Endothelial cell of umbilical vein (primary cell): ENCODE results near the gene ANXA2. TPM values are rescaled to one million over a fixed set of nuclear protein-coding genes. Genes with fewer than 3 reads are reported as not detected.

ENCODE experiments used
- BruUV-seq: library from RNA; stranded (reverse); fragments of 400-500 nt; replicated peaks from 2 replicates; lab custom pipeline; 2021; lab: Mats Ljungman, UMichigan
- CTCF ChIA-PET: fragments of 300-600, 350-600 bp; sonication (Branson Sonifier 250); formaldehyde crosslinking; loops from one replicate; lab custom pipeline; 2021; ENCODE audit warnings: antibody characterized with exemption, inconsistent platforms; lab: Charles Lee
- POLR2A ChIA-PET: fragments of 300-600, 350-600 bp; sonication (Branson Sonifier 250); formaldehyde crosslinking; loops from one replicate; lab custom pipeline; 2021; ENCODE audit warnings: antibody characterized with exemption, inconsistent platforms; lab: Charles Lee
- DNase-seq: peaks from one replicate; pipeline ENCODE4 v3.0.0-alpha.2; 2011; ENCODE audit warnings: low read depth, low spot score
- FAIRE-seq: peaks from 2 replicates; lab custom pipeline; 2011; peaks lifted over from hg19 to GRCh38; lab: Jason Lieb, UNC
- H2AFZ ChIP-seq: 2 replicates; pipeline ENCODE4 v1.6.0; 2012; ENCODE audit warnings: low read depth, low read length, control low read depth, inconsistent platforms
- H3K27ac ChIP-seq: 2 replicates; pipeline ENCODE4 v1.5.1; 2011; ENCODE audit warnings: low read depth, mild to moderate bottlenecking, control low read depth, low read length, moderate library complexity; ENCODE audit not compliant: insufficient read depth
- H3K27me3 ChIP-seq, 2 experiments: 2 replicates each; pipeline versions ENCODE4 v1.6.0 to v1.6.1; 2011; ENCODE audit warnings: low read length in 2 of 2, mixed read lengths in 1 of 2; ENCODE audit not compliant: control insufficient read depth in 2 of 2, insufficient read depth in 2 of 2
- H3K36me3 ChIP-seq, 2 experiments: 2 replicates in 1 of 2; 3 replicates in 1 of 2; pipeline ENCODE4 v1.5.1; 2011; ENCODE audit warnings: low read length in 2 of 2, mild to moderate bottlenecking in 1 of 2, moderate library complexity in 1 of 2; ENCODE audit not compliant: control insufficient read depth in 2 of 2, insufficient read depth in 2 of 2; ENCODE audit errors: extremely low read depth in 1 of 2
- H3K4me1 ChIP-seq: 3 replicates; pipeline ENCODE4 v1.5.1; 2011; ENCODE audit warnings: mild to moderate bottlenecking, low read length; ENCODE audit not compliant: control insufficient read depth, insufficient read depth; ENCODE audit errors: extremely low read depth
- H3K4me2 ChIP-seq: 2 replicates; pipeline ENCODE4 v1.6.1; 2011; ENCODE audit warnings: low read length, control low read depth, mixed read lengths; ENCODE audit not compliant: insufficient read depth
- H3K4me3 ChIP-seq, 3 experiments: fragments of 200-600 bp in 1 of 3; sonication (generic), shearing (Covaris generic) in 1 of 3; replicated peaks in 1 of 3; 2 replicates each; pipeline ENCODE4 v1.5.1; 2011 to 2016; ENCODE audit warnings: control low read depth in 3 of 3, low read length in 3 of 3, mild to moderate bottlenecking in 2 of 3, inconsistent platforms in 1 of 3, low read depth in 1 of 3, moderate library complexity in 1 of 3; ENCODE audit not compliant: insufficient read depth in 1 of 3
- H3K79me2 ChIP-seq: 2 replicates; pipeline ENCODE4 v1.6.0; 2012; ENCODE audit warnings: low read length, inconsistent platforms; ENCODE audit not compliant: control insufficient read depth, insufficient read depth
- H3K9ac ChIP-seq: replicated peaks from 2 replicates; pipeline ENCODE3; 2011; ENCODE audit warnings: low read length, control low read depth; ENCODE audit not compliant: insufficient read depth; ENCODE audit errors: extremely low read depth
- H3K9me1 ChIP-seq: replicated peaks from 3 replicates; pipeline ENCODE4 v1.6.0; 2011; ENCODE audit warnings: mild to moderate bottlenecking, low read length; ENCODE audit not compliant: control insufficient read depth, insufficient read depth; ENCODE audit errors: extremely low read depth
- H3K9me3 ChIP-seq: replicated peaks from 2 replicates; pipeline ENCODE4 v1.5.1; 2012; ENCODE audit warnings: low read length, inconsistent platforms; ENCODE audit not compliant: control insufficient read depth, insufficient read depth
- H4K20me1 ChIP-seq: replicated peaks from 2 replicates; pipeline ENCODE3; 2011; ENCODE audit warnings: mild to moderate bottlenecking, low read length; ENCODE audit not compliant: control insufficient read depth, insufficient read depth; ENCODE audit errors: extremely low read depth
- CTCF ChIP-seq, 2 donors: IDR thresholded peaks; 1 replicate in 1 of 2; 2 replicates in 1 of 2; pipeline ENCODE4 v1.5.1; 2011; ENCODE audit warnings: low read length in 2 of 2, mild to moderate bottlenecking in 2 of 2, moderate library complexity in 2 of 2, control low read depth in 1 of 2, inconsistent platforms in 1 of 2, low read depth in 1 of 2; ENCODE audit not compliant: insufficient read depth in 1 of 2; ENCODE audit errors: extremely low read depth in 1 of 2
- EZH2 ChIP-seq: IDR thresholded peaks from 2 replicates; pipeline ENCODE4 v1.6.1; 2012; ENCODE audit warnings: borderline replicate concordance, low read depth, mild to moderate bottlenecking, moderate library complexity, low read length, inconsistent platforms; ENCODE audit not compliant: severe bottlenecking
- FOS ChIP-seq: IDR thresholded peaks from 2 replicates; pipeline ENCODE4 v1.6.1; 2011; ENCODE audit warnings: mild to moderate bottlenecking, low read length, moderate library complexity, borderline replicate concordance; ENCODE audit not compliant: insufficient read depth
- GATA2 ChIP-seq: IDR thresholded peaks from 2 replicates; pipeline ENCODE4 v1.7.0; 2011; ENCODE audit warnings: low read depth, mild to moderate bottlenecking, moderate library complexity, mixed read lengths, low read length; ENCODE audit not compliant: insufficient read length, insufficient read depth
- JUN ChIP-seq: IDR thresholded peaks from 2 replicates; pipeline ENCODE4 v1.6.1; 2011; ENCODE audit warnings: borderline replicate concordance, low read depth; ENCODE audit not compliant: insufficient read length, insufficient read depth
- MAX ChIP-seq: IDR thresholded peaks from 2 replicates; pipeline ENCODE4 v1.6.1; 2011; ENCODE audit not compliant: insufficient read depth, insufficient read length
- MYC ChIP-seq: IDR thresholded peaks from one replicate; pipeline ENCODE4 v1.6.1; 2011; ENCODE audit warnings: mild to moderate bottlenecking, low read depth, low read length
- POLR2A ChIP-seq: IDR thresholded peaks from 2 replicates; pipeline ENCODE4 v1.6.1; 2012; ENCODE audit warnings: low read depth, mild to moderate bottlenecking, control low read depth, low read length
- POLR2AphosphoS5 ChIP-seq: IDR thresholded peaks from 2 replicates; pipeline ENCODE4 v1.6.1; 2012; ENCODE audit warnings: low read depth, mild to moderate bottlenecking, control low read depth, low read length, moderate library complexity; ENCODE audit not compliant: insufficient read depth
- dilution Hi-C: fragments of 300-500 bp; cut with MboI; formaldehyde crosslinking; loops from one replicate; pipeline ENCODE4 v1.15.0; 2019; ENCODE audit warnings: low sequenced_read_pairs; ENCODE audit not compliant: extremely low pct_ligation_motif_present
- intact Hi-C: fragments of 100-400 bp; cut with micrococcal nuclease; formaldehyde crosslinking; loops from one replicate; pipeline ENCODE4 v1.10.0; 2022
- polyA plus RNA-seq, 4 experiments: library from polyadenylated mRNA; depleted of rRNA in 3 of 4; stranded (reverse) in 3 of 4; unstranded in 1 of 4; fragments of >200 nt; gene quantifications; 2 replicates each; pipeline versions ENCODE4 v1.2.1 to v1.2.3, GENCODE V29; 2011 to 2012; ENCODE audit warnings: missing spikeins in 1 of 4
- total RNA-seq: library from RNA; stranded (reverse); gene quantifications from 2 replicates; pipeline ENCODE4 v1.2.3, GENCODE V29; 2021

Gene ANXA2
- total and polyA plus RNA-seq, 2 donors (not counting 3 experiments of a cell fraction or from before 2014, with no cell fraction given): 2,725 to 3,299 TPM

- POLR2A ChIA-PET: no interaction called here
- Histone ChIP-seq H3K36me3 (no peaks in the 10 kb centered on the region), H3K9me3 (no peaks in the 10 kb centered on the region), H3K9me1 (no peaks in the 10 kb centered on the region), H3K4me3 (no peak overlapping the region), H3K27me3 (peaks cover 12 to 16% of the 10 kb centered on the region in 2 experiments), H3K79me2 (no peaks in the 10 kb centered on the region), H3K4me1 (no peaks in the 10 kb centered on the region), H2AFZ (no peak overlapping the region), H3K27ac (no peak overlapping the region), H3K9ac (no peak overlapping the region), H3K4me2 (no peak overlapping the region), H4K20me1 (no peaks in the 10 kb centered on the region)
- CTCF ChIA-PET: no interaction called here
- FAIRE-seq (no peak), DNase-seq (no peak)
- dilution Hi-C loops (no loop called here), intact Hi-C loops (no loop called here)
- BruUV-seq: no TSS peak
- TF ChIP-seq EZH2 (no peak), POLR2AphosphoS5 (no peak), MAX (no peak), CTCF (IDR thresholded peaks at IDR 0.05; ENCODE audit: extremely low read depth in 1 of 2, insufficient read depth in 1 of 2, low read depth in 1 of 2, low read length in 2 of 2) (no peak)
Measured at GRCh38 chr15:60315878-60316277, 81.9 kb downstream of the ANXA2 start.

GRCh38 chr15:60313906-60314305 lies 83.9 kb downstream of the ANXA2 start:
- Histone ChIP-seq H3K4me3 (no peak overlapping the region), H3K4me2 (no peak overlapping the region), H3K79me2 (no peaks in the 10 kb centered on the region), H2AFZ (no peak overlapping the region), H3K27me3 (peaks cover 7 to 14% of the 10 kb centered on the region in 2 experiments), H4K20me1 (no peaks in the 10 kb centered on the region), H3K36me3 (no peaks in the 10 kb centered on the region), H3K4me1 (no peaks in the 10 kb centered on the region), H3K27ac (no peak overlapping the region), H3K9me3 (no peaks in the 10 kb centered on the region), H3K9ac (no peak overlapping the region), H3K9me1 (no peaks in the 10 kb centered on the region)
- intact Hi-C loops (no loop called here), dilution Hi-C loops (no loop called here)
- CTCF ChIA-PET: no interaction called here
- TF ChIP-seq CTCF (IDR thresholded peaks at IDR 0.05; ENCODE audit: extremely low read depth in 1 of 2, insufficient read depth in 1 of 2, low read depth in 1 of 2, low read length in 2 of 2) (no peak), POLR2A (no peak), FOS (no peak), MAX (no peak), MYC (no peak), JUN (no peak), POLR2AphosphoS5 (no peak), EZH2 (no peak), GATA2 (no peak)
- DNase-seq (no peak), FAIRE-seq (no peak)
- BruUV-seq: no TSS peak
- POLR2A ChIA-PET: no interaction called here
